ENCODE measurements around the gene C1orf105. TPM values are rescaled to one million over a fixed set of nuclear protein-coding genes. Genes with fewer than 3 reads are reported as not detected.

C1orf105 gene
- total RNA-seq, 1 donor from 2014 or later, result not detected

- no peak for DNase-seq (ENCODE audit: low spot score in 2 of 2)
- peaks cover 0 to 10% of the 10 kb centered on the region in 2 donors for H3K4me1 ChIP-seq
- no peaks in the 10 kb centered on the region for H3K36me3 ChIP-seq
- intact Hi-C loops (cut with DNase I), result no loop called here
- H3K27me3 ChIP-seq, result no peaks in the 10 kb centered on the region
- no peaks in the 10 kb centered on the region for H3K9me3 ChIP-seq
- H3K4me3 ChIP-seq, result peak overlapping the region; percentile 31 to 47
- no peak for TF ChIP-seq CTCF (IDR thresholded peaks at IDR 0.05)
- peak overlapping the region; percentile 65 to 77 for H3K27ac ChIP-seq
Observed at GRCh38 chr1:172390683-172391551, 29.6 kb upstream of the C1orf105 start.

- Histone ChIP-seq H3K27ac (no peak overlapping the region), H3K27me3 (no peaks in the 10 kb centered on the region), H3K9me3 (no peaks in the 10 kb centered on the region), H3K4me3 (no peak overlapping the region), H3K4me1 (peaks cover 0 to 10% of the 10 kb centered on the region in 2 donors), H3K36me3 (no peaks in the 10 kb centered on the region)
- no peak for TF ChIP-seq CTCF (IDR thresholded peaks at IDR 0.05)
- no peak for DNase-seq (ENCODE audit: low spot score in 2 of 2)
- intact Hi-C loops (cut with DNase I), result no loop called here
Observed at GRCh38 chr1:172391976-172392375, 28.5 kb upstream of the C1orf105 start.

GRCh38 chr1:172393354-172393753 is 27.1 kb upstream of the C1orf105 start:
- intact Hi-C loops (cut with DNase I), result no loop called here
- H3K4me1 ChIP-seq, result peaks cover 0 to 20% of the 10 kb centered on the region in 2 donors

GRCh38 chr1:172394141-172394751 is 26.2 kb upstream of the C1orf105 start:
- DNase-seq (ENCODE audit: low spot score in 2 of 2), result no peak
- Histone ChIP-seq H3K27me3 (no peaks in the 10 kb centered on the region), H3K4me1 (peaks cover 0 to 28% of the 10 kb centered on the region in 2 donors), H3K27ac (peak overlapping the region; percentile 50 to 54), H3K4me3 (peak overlapping the region in 1 of 2 donors; percentile 30), H3K36me3 (no peaks in the 10 kb centered on the region), H3K9me3 (no peaks in the 10 kb centered on the region)
- no peak for TF ChIP-seq CTCF (IDR thresholded peaks at IDR 0.05)
- intact Hi-C loops (cut with DNase I), result no loop called here

More at GRCh38 chr1:172393354-172393753, 27.1 kb upstream of the C1orf105 start:
- no peak overlapping the region for H3K4me3 ChIP-seq
- DNase-seq (ENCODE audit: low spot score in 2 of 2), result no peak
- peak overlapping the region; percentile 50 to 54 for H3K27ac ChIP-seq
- TF ChIP-seq CTCF (IDR thresholded peaks at IDR 0.05), result no peak
- no peaks in the 10 kb centered on the region for H3K36me3 ChIP-seq
- no peaks in the 10 kb centered on the region for H3K27me3 ChIP-seq
- no peaks in the 10 kb centered on the region for H3K9me3 ChIP-seq

GRCh38 chr1:172394811-172395210 is 25.7 kb upstream of the C1orf105 start:
- intact Hi-C loops (cut with DNase I), result loop anchor here (5.0 kb wide), 3 partner anchors 128 to 143 kb away; partner anchors contain the start of gene SUCO
- no peak for TF ChIP-seq CTCF (IDR thresholded peaks at IDR 0.05)
- H3K36me3 ChIP-seq, result no peaks in the 10 kb centered on the region
- H3K27me3 ChIP-seq, result no peaks in the 10 kb centered on the region
- H3K4me3 ChIP-seq, result peak overlapping the region in 1 of 2 donors; percentile 30
- no peak for DNase-seq (ENCODE audit: low spot score in 2 of 2)
- H3K27ac ChIP-seq, result peak overlapping the region; percentile 50 to 54
- H3K9me3 ChIP-seq, result no peaks in the 10 kb centered on the region
- H3K4me1 ChIP-seq, result peaks cover 0 to 29% of the 10 kb centered on the region in 2 donors

Data from ascending aorta (tissue), 2 donors.